Measurements from ENCODE around the gene SLC2A11. TPM values are rescaled to one million over a fixed set of nuclear protein-coding genes. Genes with fewer than 3 reads are reported as not detected.
"Not testable (repeated sequence)": the region's sequence is repeated elsewhere in the genome, so short reads cannot be mapped to it uniquely, and the experiment has no call there.

SLC2A11 gene
- total and polyA plus RNA-seq, 8 donors, result 3.2 to 10.3 (median 6.7) TPM

DNA sequence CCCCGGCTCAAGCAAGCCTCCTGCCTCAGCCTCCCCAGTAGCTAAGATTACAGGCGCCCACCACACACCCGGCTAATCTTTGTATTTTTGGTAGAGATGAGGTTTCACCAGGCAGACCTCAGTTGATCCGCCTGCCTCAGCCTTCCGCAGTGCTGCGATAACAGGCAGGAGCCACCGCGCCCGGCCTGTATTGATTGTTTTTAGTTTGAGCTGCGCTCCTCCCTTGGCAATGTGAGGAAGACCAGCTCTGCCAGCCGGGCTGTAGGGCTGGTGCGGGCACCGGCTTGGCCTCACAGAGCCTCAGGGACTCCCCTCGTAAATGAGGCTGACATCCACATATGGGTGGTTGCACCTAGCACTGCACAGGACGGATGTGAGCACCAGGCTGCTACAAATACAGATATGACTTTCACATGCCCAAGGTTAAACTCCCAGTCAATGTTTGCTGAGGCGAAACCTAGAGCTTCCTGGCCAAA, 7.5 kb upstream of the SLC2A11 start:
- peak overlapping the region in 3 of 4 donors; percentile 9 to 40 (median 9) for H3K4me3 ChIP-seq
- H3K9me3 ChIP-seq, result no peaks in the 10 kb centered on the region
- no peaks in the 10 kb centered on the region for H3K36me3 ChIP-seq
- H3K27me3 ChIP-seq, result peaks cover 0 to 5% (median 0%) of the 10 kb centered on the region in 3 donors
- intact Hi-C loops (cut with DNase I; ENCODE audit: low total_unique reads), result no loop called here
- H3K4me1 ChIP-seq, result peaks cover 8 to 31% (median 19%) of the 10 kb centered on the region in 4 donors
- WGBS, 5 donors, result 38 to 67% (median 51%) methylated on average over 16 of the region's 16 CpGs
- DNase-seq, result peak; percentile 44 to 52
- H3K27ac ChIP-seq, result no peak overlapping the region
- TF ChIP-seq EP300 (IDR thresholded peaks at IDR 0.05) (no peak), POLR2AphosphoS5 (IDR thresholded peaks at IDR 0.05) (no peak), POLR2A (IDR thresholded peaks at IDR 0.05) (no peak)
- TF ChIP-seq, protein P1, sequence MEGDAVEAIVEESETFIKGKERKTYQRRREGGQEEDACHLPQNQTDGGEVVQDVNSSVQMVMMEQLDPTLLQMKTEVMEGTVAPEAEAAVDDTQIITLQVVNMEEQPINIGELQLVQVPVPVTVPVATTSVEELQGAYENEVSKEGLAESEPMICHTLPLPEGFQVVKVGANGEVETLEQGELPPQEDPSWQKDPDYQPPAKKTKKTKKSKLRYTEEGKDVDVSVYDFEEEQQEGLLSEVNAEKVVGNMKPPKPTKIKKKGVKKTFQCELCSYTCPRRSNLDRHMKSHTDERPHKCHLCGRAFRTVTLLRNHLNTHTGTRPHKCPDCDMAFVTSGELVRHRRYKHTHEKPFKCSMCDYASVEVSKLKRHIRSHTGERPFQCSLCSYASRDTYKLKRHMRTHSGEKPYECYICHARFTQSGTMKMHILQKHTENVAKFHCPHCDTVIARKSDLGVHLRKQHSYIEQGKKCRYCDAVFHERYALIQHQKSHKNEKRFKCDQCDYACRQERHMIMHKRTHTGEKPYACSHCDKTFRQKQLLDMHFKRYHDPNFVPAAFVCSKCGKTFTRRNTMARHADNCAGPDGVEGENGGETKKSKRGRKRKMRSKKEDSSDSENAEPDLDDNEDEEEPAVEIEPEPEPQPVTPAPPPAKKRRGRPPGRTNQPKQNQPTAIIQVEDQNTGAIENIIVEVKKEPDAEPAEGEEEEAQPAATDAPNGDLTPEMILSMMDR (IDR thresholded peaks at IDR 0.05), result no peak

DNA sequence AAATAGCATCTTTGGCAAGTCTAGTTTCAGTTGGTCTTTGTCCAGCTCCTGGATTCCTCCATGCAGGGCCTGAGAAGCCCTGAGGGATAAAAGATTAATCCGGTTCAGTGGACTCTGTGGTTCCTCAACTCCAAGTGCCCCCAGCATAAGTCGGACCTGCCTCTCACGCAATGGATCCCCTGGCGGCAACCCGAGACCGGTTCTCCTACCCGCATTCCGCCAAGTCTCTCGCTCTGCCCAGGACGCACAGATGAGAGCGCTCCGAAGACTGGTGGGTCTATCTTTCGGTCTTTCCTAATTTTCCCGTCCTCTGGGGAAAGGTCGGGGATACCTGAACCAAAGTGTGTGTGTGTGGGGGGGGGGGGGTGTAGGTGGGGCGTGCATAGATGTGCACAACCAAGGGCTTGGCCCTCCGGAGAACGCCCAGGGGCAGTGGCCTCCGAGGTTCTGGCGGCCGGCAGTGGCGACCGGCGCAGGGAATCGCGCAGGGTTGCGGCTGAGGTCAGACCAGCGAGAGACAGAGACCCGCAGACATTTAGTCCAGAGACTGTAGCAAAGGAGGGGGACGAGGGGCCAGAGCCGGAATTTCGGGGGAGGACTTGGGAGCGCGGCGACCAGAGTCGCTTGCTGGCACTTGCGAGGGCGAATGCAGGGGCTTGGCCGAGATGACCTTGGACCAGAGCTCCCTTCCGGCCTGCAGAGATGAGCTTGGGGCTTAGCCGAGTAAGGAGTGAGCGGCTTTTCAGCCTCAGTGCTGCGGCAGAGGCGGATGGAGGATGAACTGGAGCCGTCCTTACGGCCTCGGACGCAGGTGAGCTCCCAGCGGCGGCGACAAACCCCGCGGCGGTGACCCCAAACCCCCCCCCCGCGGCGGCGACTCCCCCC, 712 bp upstream of the SLC2A11 start:
- no peaks in the 10 kb centered on the region for H3K27me3 ChIP-seq
- peak overlapping the region; percentile 62 to 74 (median 72) for H3K4me3 ChIP-seq
- intact Hi-C loops (cut with DNase I; ENCODE audit: low total_unique reads), result no loop called here
- peak overlapping the region; percentile 84 to 92 (median 91) for H3K27ac ChIP-seq
- peaks cover 13 to 27% (median 26%) of the 10 kb centered on the region in 4 donors for H3K4me1 ChIP-seq
- H3K9me3 ChIP-seq, result no peaks in the 10 kb centered on the region
- no peaks in the 10 kb centered on the region for H3K36me3 ChIP-seq
- no peak for TF ChIP-seq POLR2AphosphoS5 (IDR thresholded peaks at IDR 0.05)
- TF ChIP-seq, protein P1 (IDR thresholded peaks at IDR 0.05), result peak in 1 of 7 experiments; percentile 10
- 3 to 5% (median 3%) methylated on average over 35 to 58 of the region's 58 CpGs for WGBS, 5 donors
- peak in 1 of 2 donors; percentile 74 for DNase-seq

DNA sequence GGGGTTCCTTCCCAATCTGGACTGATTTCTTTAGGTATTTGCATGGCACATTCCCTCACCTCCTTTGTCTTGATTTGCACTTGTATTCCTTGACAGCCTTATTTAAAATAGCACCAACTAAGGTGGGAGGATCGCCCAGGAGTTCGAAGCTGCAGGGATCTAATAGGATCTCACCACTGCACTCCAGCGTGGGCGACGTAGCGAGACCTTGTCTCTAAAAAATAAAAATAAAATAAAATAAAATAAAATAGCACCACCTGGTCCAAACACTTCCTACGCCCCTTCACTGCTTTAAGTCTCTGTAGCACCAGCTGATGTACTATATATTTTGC, 775 bp downstream of the SLC2A11 start:
- H3K36me3 ChIP-seq, result peaks cover 0 to 12% (median 3%) of the 10 kb centered on the region in 4 donors
- peak overlapping the region; percentile 62 to 74 (median 72) for H3K4me3 ChIP-seq
- H3K27ac ChIP-seq, result peak overlapping the region in 3 of 5 donors; percentile 85 to 91 (median 91)
- intact Hi-C loops (cut with DNase I; ENCODE audit: low total_unique reads), result no loop called here
- H3K27me3 ChIP-seq, result no peaks in the 10 kb centered on the region
- H3K4me1 ChIP-seq, result peaks cover 13 to 27% (median 26%) of the 10 kb centered on the region in 4 donors
- no peaks in the 10 kb centered on the region for H3K9me3 ChIP-seq
- DNase-seq, result no peak
- no peak for TF ChIP-seq POLR2A (IDR thresholded peaks at IDR 0.05)
- TF ChIP-seq, protein P1 (IDR thresholded peaks at IDR 0.05), result peak in 1 of 7 experiments; percentile 16
- no peak for TF ChIP-seq EP300 (IDR thresholded peaks at IDR 0.05)
- TF ChIP-seq POLR2AphosphoS5 (IDR thresholded peaks at IDR 0.05), result no peak
- 52 to 66% (median 55%) methylated on average over 7 of the region's 7 CpGs for WGBS, 5 donors

DNA sequence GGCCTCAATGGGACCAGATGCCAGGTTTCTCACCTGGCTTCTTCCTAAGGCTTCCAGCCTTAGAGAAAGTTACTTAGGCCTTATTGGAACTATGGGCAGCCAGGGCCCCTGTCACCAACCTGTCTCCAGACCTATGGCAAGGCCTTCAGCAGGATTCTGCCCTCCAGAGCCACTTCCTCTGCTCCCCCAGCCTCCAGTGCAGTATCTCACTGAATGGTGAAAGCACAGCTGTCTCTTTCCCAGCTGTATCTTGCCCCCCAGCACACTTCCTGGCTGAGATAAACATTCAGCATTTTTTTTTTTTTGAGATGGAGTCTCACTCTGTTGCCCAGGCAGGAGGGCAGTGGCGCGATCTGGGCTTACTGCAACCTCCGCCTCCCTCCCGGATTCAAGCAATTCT, 1.5 kb downstream of the SLC2A11 start:
- TF ChIP-seq, protein P1 (IDR thresholded peaks at IDR 0.05), result no peak
- TF ChIP-seq EP300 (IDR thresholded peaks at IDR 0.05), result no peak
- TF ChIP-seq POLR2AphosphoS5 (IDR thresholded peaks at IDR 0.05), result no peak
- TF ChIP-seq POLR2A (IDR thresholded peaks at IDR 0.05), result no peak
- Histone ChIP-seq H3K27me3 (no peaks in the 10 kb centered on the region), H3K36me3 (peaks cover 0 to 16% (median 3%) of the 10 kb centered on the region in 4 donors), H3K4me3 (no peak overlapping the region), H3K4me1 (peaks cover 13 to 27% (median 26%) of the 10 kb centered on the region in 4 donors), H3K27ac (no peak overlapping the region), H3K9me3 (no peaks in the 10 kb centered on the region)
- intact Hi-C loops (cut with DNase I; ENCODE audit: low total_unique reads), result no loop called here
- no peak for DNase-seq
- 95 to 97% (median 96%) methylated on average over 4 of the region's 4 CpGs for WGBS, 5 donors

DNA sequence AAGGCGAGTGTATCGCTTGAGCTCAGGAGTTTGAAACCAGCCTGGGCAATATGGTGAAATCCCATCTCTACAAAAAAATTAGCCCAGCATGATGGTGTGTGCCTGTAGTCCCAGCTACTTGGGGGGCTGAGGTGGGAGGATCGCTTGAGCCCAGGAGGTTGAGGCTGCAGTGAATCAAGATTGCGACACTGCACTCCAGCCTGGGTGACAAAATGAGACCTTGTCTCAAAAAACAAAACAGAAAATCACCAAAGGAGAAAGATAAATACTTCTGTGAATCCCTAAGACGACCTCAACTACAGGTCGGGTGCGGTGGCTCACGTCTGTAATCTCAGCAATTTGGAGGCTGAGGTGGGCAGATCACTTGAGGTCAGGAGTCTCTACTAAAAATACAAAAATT, 2.5 kb downstream of the SLC2A11 start:
- DNase-seq, H3K9me3 ChIP-seq: not testable (repeated sequence)
- WGBS, 5 donors, result 90 to 96% (median 95%) methylated on average over 8 of the region's 8 CpGs

More for the DNA sequence above, 2.5 kb downstream of the SLC2A11 start:
- H3K4me1 ChIP-seq, result peaks cover 13 to 27% (median 26%) of the 10 kb centered on the region in 4 donors
- intact Hi-C loops (cut with DNase I; ENCODE audit: low total_unique reads); H3K27me3 ChIP-seq; H3K27ac ChIP-seq; H3K4me3 ChIP-seq: not testable (repeated sequence)
- peaks cover 0 to 16% (median 3%) of the 10 kb centered on the region in 4 donors for H3K36me3 ChIP-seq

Data from stomach (tissue), 9 donors.